GM12878 (cell line): Measurements from ENCODE around the gene ABCA7. TPM values are rescaled to one million over a fixed set of nuclear protein-coding genes. Genes with fewer than 3 reads are reported as not detected.

Source experiments
- ATAC-seq: fragments of 200-7000 bp; cut with Tn5 transposase; 3 replicates; pipeline ENCODE4 v1.9.1; 2020; ENCODE audit warnings: mild to moderate bottlenecking, moderate library complexity
- BruUV-seq: library from RNA; stranded (reverse); fragments of 400-500 nt; replicated peaks from 2 replicates; lab custom pipeline; 2021; lab: Mats Ljungman, UMichigan
- CTCF ChIA-PET: fragments of 300-600 bp; sonication (Branson Sonifier 250); formaldehyde crosslinking; extraction: SDS; loops from one replicate; lab custom pipeline; 2021; ENCODE audit warnings: inconsistent platforms; lab: Yijun Ruan, JAX
- POLR2A ChIA-PET: fragments of 350-600 bp; formaldehyde crosslinking; extraction: SDS; loops from one replicate; lab custom pipeline; 2021; ENCODE audit warnings: inconsistent platforms; lab: Charles Lee
- RAD21 ChIA-PET: fragments of 300-600 bp; sonication (Branson Sonifier 250); formaldehyde crosslinking; loops from one replicate; lab custom pipeline; 2023; ENCODE audit warnings: antibody characterized with exemption; ENCODE audit not compliant: unreplicated experiment; lab: Charles Lee
- SMC1A ChIA-PET: fragments of 300-600 bp; sonication (Branson Sonifier 250); formaldehyde crosslinking; loops from one replicate; lab custom pipeline; 2023; ENCODE audit not compliant: unreplicated experiment, uncharacterized antibody; lab: Charles Lee
- DNase-seq: peaks from one replicate; pipeline ENCODE4 v3.0.0-alpha.2; 2011; ENCODE audit warnings: low read depth, low spot score
- FAIRE-seq: peaks from 3 replicates; lab custom pipeline; 2011; peaks lifted over from hg19 to GRCh38; lab: Jason Lieb, UNC
- H2AFZ ChIP-seq: 2 replicates; pipeline ENCODE4 v1.6.0; 2011; ENCODE audit warnings: low read depth, low read length, control low read depth; ENCODE audit not compliant: control insufficient read depth
- H3K27ac ChIP-seq: 2 replicates; pipeline ENCODE4 v1.5.1; 2011; ENCODE audit warnings: control low read depth; ENCODE audit not compliant: control insufficient read depth, insufficient read depth
- H3K27me3 ChIP-seq, 2 experiments: replicated peaks in 1 of 2; 2 replicates each; pipeline versions ENCODE4 v1.6.0 to v1.6.1; 2011; ENCODE audit warnings: low read length in 1 of 2; ENCODE audit not compliant: control insufficient read depth in 2 of 2, insufficient read depth in 2 of 2
- H3K36me3 ChIP-seq, 2 experiments: 2 replicates each; pipeline ENCODE4 v1.5.1; 2011; ENCODE audit warnings: low read length in 1 of 2; ENCODE audit not compliant: control insufficient read depth in 2 of 2, insufficient read depth in 2 of 2
- H3K4me1 ChIP-seq: 2 replicates; pipeline ENCODE4 v1.6.1; 2011; ENCODE audit warnings: mild to moderate bottlenecking, low read length, moderate library complexity, mixed read lengths; ENCODE audit not compliant: control insufficient read depth, insufficient read depth
- H3K4me2 ChIP-seq: 2 replicates; pipeline ENCODE4 v1.6.0; 2011; ENCODE audit warnings: control low read depth; ENCODE audit not compliant: control insufficient read depth, insufficient read depth
- H3K4me3 ChIP-seq: fragments of 200-600 bp; sonication (generic); 2 replicates; pipeline ENCODE4 v1.5.1; 2016
- H3K79me2 ChIP-seq: 2 replicates; pipeline ENCODE4 v1.6.0; 2011; ENCODE audit warnings: low read length; ENCODE audit not compliant: control insufficient read depth, insufficient read depth
- H3K9ac ChIP-seq: 2 replicates; pipeline ENCODE4 v1.8.0; 2011; ENCODE audit warnings: low read length, control low read depth, mixed read lengths; ENCODE audit not compliant: control insufficient read depth, insufficient read depth
- H3K9me3 ChIP-seq: replicated peaks from 3 replicates; pipeline ENCODE4 v1.5.1; 2011; ENCODE audit warnings: mild to moderate bottlenecking, low read length; ENCODE audit not compliant: control insufficient read depth, insufficient read depth
- H4K20me1 ChIP-seq: 2 replicates; pipeline ENCODE4 v1.6.0; 2011; ENCODE audit not compliant: control insufficient read depth, insufficient read depth
- ATF7 ChIP-seq: fragments of 450-650 bp; IDR thresholded peaks from 2 replicates; pipeline ENCODE4 v1.6.1; 2016; ENCODE audit warnings: low read depth, mild to moderate bottlenecking
- POLR2A ChIP-seq: IDR thresholded peaks from 2 replicates; pipeline ENCODE4 v1.6.1; 2011; ENCODE audit warnings: low read depth, mild to moderate bottlenecking, low read length
- WGBS: methylation state at CpG from one replicate; pipeline ENCODE4 v1.1.6; 2016; ENCODE audit warnings: low lambda C conversion rate; ENCODE audit not compliant: insufficient replicate concordance, insufficient coverage; ENCODE audit errors: missing lambda C conversion rate; 5-methylcytosine and 5-hydroxymethylcytosine counted together
- in situ Hi-C: fragments of 300-500 bp; cut with MboI; formaldehyde crosslinking; loops from 9 replicates; pipeline ENCODE4 v1.14.3; 2018; ENCODE audit warnings: mixed read lengths
- intact Hi-C: fragments of 100-400 bp; cut with micrococcal nuclease; formaldehyde crosslinking; loops from one replicate; pipeline ENCODE4 v1.14.2; 2022; ENCODE audit not compliant: unreplicated experiment
- polyA plus RNA-seq, 11 experiments: library from polyadenylated mRNA; depleted of rRNA in 4 of 11; unstranded in 6 of 11; stranded (reverse) in 5 of 11; fragments of >200 nt; fragmentation: Nextera tagmentation in 4 of 11; fragmentation: Illumina TruSeq in 1 of 11; extraction: Ambion mirVana in 4 of 11; extraction: Trizol in 1 of 11; gene quantifications; 1 replicate in 1 of 11; 2 replicates in 10 of 11; pipeline versions ENCODE4 v1.2.1 to v1.2.3, GENCODE V29; 2011 to 2016; ENCODE audit warnings: inconsistent platforms in 2 of 11, missing spikeins in 2 of 11, low read depth in 1 of 11
- total RNA-seq, 4 experiments: library from RNA; depleted of rRNA in 3 of 4; stranded (reverse); fragments of >200 nt in 3 of 4; fragmentation: Illumina TruSeq in 1 of 4; extraction: Trizol in 1 of 4; gene quantifications; 2 replicates each; pipeline versions ENCODE4 v1.2.1 to v1.2.3, GENCODE V29; 2013 to 2021
- TF ChIP-seq, protein P1 (sequence below): IDR thresholded peaks from 2 replicates; pipeline ENCODE4 v1.6.1; 2012; ENCODE audit warnings: mild to moderate bottlenecking, low read depth, low read length

Gene ABCA7
- total and polyA plus RNA-seq, 10 of the 15 experiments (the other 5 are each of a cell fraction or from before 2014, with no cell fraction given) = 1.0 to 49.5 (median 14.8) TPM

DNA sequence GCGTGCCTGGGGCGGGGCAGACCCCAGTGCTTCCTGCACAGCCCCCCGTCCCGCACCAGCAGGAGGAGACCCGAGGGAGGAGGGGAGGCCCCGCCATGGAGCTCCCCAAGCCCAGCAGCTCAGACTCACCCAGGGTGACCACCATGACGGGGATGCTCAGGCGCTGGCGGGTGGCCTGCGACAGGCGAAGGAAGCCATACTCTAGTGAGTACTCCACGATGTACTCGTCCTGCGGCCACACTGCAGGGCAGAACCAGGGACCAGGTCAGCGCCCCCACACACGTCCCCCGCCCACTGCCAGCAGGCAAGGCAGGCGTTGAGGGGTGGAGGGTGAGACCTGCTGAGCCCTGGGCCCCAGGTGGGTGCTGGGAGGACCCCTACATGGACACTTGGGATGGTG is 27.6 kb upstream of the ABCA7 start:
- BruUV-seq = no TSS peak
- Histone ChIP-seq H3K27me3 (no peaks in the 10 kb centered on the region), H3K4me1 (peaks cover 15% of the 10 kb centered on the region), H2AFZ (no peak overlapping the region), H4K20me1 (no peaks in the 10 kb centered on the region; the same call in 1 of the 2 replicates), H3K9me3 (no peaks in the 10 kb centered on the region), H3K9ac (no peak overlapping the region), H3K79me2 (peaks cover 29% of the 10 kb centered on the region), H3K27ac (no peak overlapping the region), H3K4me3 (no peak overlapping the region), H3K4me2 (no peak overlapping the region), H3K36me3 (peaks cover 3 to 39% of the 10 kb centered on the region in 2 experiments; a peak in 3 of 4 replicates)
- CTCF ChIA-PET = no interaction called here
- FAIRE-seq (no peak), DNase-seq (no peak), ATAC-seq (no peak)
- in situ Hi-C loops = no loop called here
- TF ChIP-seq ATF7 (no peak), POLR2A (0 out of 2 replicates have a peak, but pooled peaks have one; percentile 23)
- intact Hi-C loops = no loop called here
- WGBS = 90% methylated on average over 17 of the region's 18 CpGs
- SMC1A ChIA-PET = no interaction called here
- POLR2A ChIA-PET = no interaction called here
- RAD21 ChIA-PET = interaction anchor here (0.9 kb wide), 1 partner anchor 9 kb away, joined by 3 read pairs; no protein-coding TSS in a partner anchor

DNA sequence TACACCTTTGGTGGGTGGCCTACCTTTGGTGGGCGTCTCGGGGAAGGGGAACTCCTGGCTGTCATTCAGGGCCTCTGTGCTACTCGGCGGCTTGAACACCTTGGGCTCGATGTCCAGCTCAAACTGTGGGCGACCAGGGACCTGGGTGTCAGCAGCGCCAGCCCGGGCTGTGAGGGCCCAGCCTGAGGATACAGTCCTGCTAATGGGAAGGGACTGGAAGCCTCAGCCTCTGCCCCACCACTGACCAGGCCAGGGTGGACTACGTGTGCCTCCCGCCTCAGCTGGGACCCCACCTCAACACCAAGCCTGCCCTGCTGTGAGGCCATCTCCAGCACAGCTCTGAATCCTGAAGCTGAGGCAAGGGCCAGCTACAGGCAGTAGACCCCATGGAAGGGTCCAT is 26.7 kb upstream of the ABCA7 start:
- intact Hi-C loops = no loop called here
- Histone ChIP-seq H3K9me3 (no peaks in the 10 kb centered on the region), H3K79me2 (peaks cover 38% of the 10 kb centered on the region), H3K36me3 (peaks cover 3 to 39% of the 10 kb centered on the region in 2 experiments; a peak in 3 of 4 replicates), H3K9ac (no peak overlapping the region), H4K20me1 (peaks cover 4% of the 10 kb centered on the region; the same call in 1 of the 2 replicates), H3K4me2 (no peak overlapping the region), H3K27ac (no peak overlapping the region), H3K4me1 (peaks cover 24% of the 10 kb centered on the region), H3K27me3 (no peaks in the 10 kb centered on the region), H2AFZ (no peak overlapping the region), H3K4me3 (no peak overlapping the region)
- no peak for DNase-seq
- in situ Hi-C loops = no loop called here
- SMC1A ChIA-PET = no interaction called here
- BruUV-seq = no TSS peak
- FAIRE-seq = no peak
- POLR2A ChIA-PET = no interaction called here
- TF ChIP-seq POLR2A = peak; percentile 52
- TF ChIP-seq, protein P1, sequence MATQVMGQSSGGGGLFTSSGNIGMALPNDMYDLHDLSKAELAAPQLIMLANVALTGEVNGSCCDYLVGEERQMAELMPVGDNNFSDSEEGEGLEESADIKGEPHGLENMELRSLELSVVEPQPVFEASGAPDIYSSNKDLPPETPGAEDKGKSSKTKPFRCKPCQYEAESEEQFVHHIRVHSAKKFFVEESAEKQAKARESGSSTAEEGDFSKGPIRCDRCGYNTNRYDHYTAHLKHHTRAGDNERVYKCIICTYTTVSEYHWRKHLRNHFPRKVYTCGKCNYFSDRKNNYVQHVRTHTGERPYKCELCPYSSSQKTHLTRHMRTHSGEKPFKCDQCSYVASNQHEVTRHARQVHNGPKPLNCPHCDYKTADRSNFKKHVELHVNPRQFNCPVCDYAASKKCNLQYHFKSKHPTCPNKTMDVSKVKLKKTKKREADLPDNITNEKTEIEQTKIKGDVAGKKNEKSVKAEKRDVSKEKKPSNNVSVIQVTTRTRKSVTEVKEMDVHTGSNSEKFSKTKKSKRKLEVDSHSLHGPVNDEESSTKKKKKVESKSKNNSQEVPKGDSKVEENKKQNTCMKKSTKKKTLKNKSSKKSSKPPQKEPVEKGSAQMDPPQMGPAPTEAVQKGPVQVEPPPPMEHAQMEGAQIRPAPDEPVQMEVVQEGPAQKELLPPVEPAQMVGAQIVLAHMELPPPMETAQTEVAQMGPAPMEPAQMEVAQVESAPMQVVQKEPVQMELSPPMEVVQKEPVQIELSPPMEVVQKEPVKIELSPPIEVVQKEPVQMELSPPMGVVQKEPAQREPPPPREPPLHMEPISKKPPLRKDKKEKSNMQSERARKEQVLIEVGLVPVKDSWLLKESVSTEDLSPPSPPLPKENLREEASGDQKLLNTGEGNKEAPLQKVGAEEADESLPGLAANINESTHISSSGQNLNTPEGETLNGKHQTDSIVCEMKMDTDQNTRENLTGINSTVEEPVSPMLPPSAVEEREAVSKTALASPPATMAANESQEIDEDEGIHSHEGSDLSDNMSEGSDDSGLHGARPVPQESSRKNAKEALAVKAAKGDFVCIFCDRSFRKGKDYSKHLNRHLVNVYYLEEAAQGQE = no peak
- CTCF ChIA-PET = interaction anchor here (1.5 kb wide), 1 partner anchor 29 kb away, joined by 4 read pairs; the partner anchor contains the start of gene WDR18
- no peak for ATAC-seq
- RAD21 ChIA-PET = no interaction called here
- WGBS = 90% methylated on average over 10 of the region's 10 CpGs
